H1 (cell line): Measurements from ENCODE around the gene NFIC. TPM values are rescaled to one million over a fixed set of nuclear protein-coding genes. Genes with fewer than 3 reads are reported as not detected.

ENCODE experiments used
- CTCF ChIA-PET: fragments of 300-600 bp; sonication (Branson Sonifier 250); formaldehyde crosslinking; loops from one replicate; lab custom pipeline; 2021; ENCODE audit not compliant: partially characterized antibody; lab: Charles Lee
- POLR2A ChIA-PET: fragments of 300-600 bp; sonication (Branson Sonifier 250); formaldehyde crosslinking; loops from one replicate; lab custom pipeline; 2021; ENCODE audit warnings: inconsistent platforms; ENCODE audit not compliant: partially characterized antibody; lab: Charles Lee
- DNase-seq, 2 experiments: peaks; one replicate each; pipeline versions ENCODE4 v3.0.0 to v3.0.0-alpha.2; 2010 to 2022; ENCODE audit warnings: low spot score in 2 of 2, low read depth in 1 of 2, mixed read lengths in 1 of 2
- FAIRE-seq: peaks from 2 replicates; lab custom pipeline; 2011; peaks lifted over from hg19 to GRCh38; lab: Jason Lieb, UNC
- H2AFZ ChIP-seq: 2 replicates; pipeline ENCODE4 v1.8.1; 2012; ENCODE audit warnings: low read length, inconsistent platforms
- H2AK5ac ChIP-seq: 2 replicates; pipeline ENCODE4 v1.6.1; 2013; ENCODE audit warnings: low read depth, low read length
- H2BK120ac ChIP-seq: replicated peaks from 2 replicates; pipeline ENCODE3; 2013; ENCODE audit warnings: low read depth, low read length, inconsistent platforms
- H2BK12ac ChIP-seq: 2 replicates; pipeline ENCODE4 v1.6.1; 2013; ENCODE audit warnings: low read depth, low read length
- H2BK15ac ChIP-seq: 2 replicates; pipeline ENCODE4 v1.6.1; 2013; ENCODE audit warnings: low read length
- H2BK20ac ChIP-seq: 2 replicates; pipeline ENCODE4 v1.6.1; 2013; ENCODE audit warnings: low read length
- H2BK5ac ChIP-seq: 2 replicates; pipeline ENCODE4 v1.6.1; 2013; ENCODE audit warnings: low read depth, low read length
- H3K14ac ChIP-seq: 2 replicates; pipeline ENCODE4 v1.6.1; 2013; ENCODE audit warnings: inconsistent platforms; ENCODE audit not compliant: insufficient read length
- H3K18ac ChIP-seq: 2 replicates; pipeline ENCODE4 v1.6.1; 2013; ENCODE audit warnings: low read length; ENCODE audit errors: extremely low read depth
- H3K23ac ChIP-seq: 2 replicates; pipeline ENCODE4 v1.6.1; 2013; ENCODE audit warnings: inconsistent platforms; ENCODE audit not compliant: insufficient read length
- H3K23me2 ChIP-seq: 2 replicates; pipeline ENCODE4 v1.6.1; 2013; ENCODE audit warnings: low read depth, low read length
- H3K27ac ChIP-seq: 2 replicates; pipeline ENCODE4 v1.6.1; 2011; ENCODE audit warnings: low read depth, low read length, inconsistent platforms
- H3K27me3 ChIP-seq, 4 experiments: replicated peaks in 1 of 4; 1 replicate in 1 of 4; 2 replicates in 3 of 4; pipeline versions ENCODE4 v1.6.1 to v1.8.1; 2011 to 2013; ENCODE audit warnings: low read length in 3 of 4, mild to moderate bottlenecking in 3 of 4, inconsistent platforms in 2 of 4, mixed read lengths in 2 of 4, moderate library complexity in 1 of 4; ENCODE audit not compliant: control insufficient read depth in 3 of 4, insufficient read depth in 3 of 4; ENCODE audit errors: extremely low read depth in 1 of 4
- H3K36me3 ChIP-seq, 4 experiments: 2 replicates each; pipeline versions ENCODE4 v1.6.1 to v1.8.1; 2011 to 2013; ENCODE audit warnings: mild to moderate bottlenecking in 4 of 4, low read length in 3 of 4, moderate library complexity in 2 of 4, control low read depth in 1 of 4, inconsistent platforms in 1 of 4; ENCODE audit not compliant: insufficient read depth in 4 of 4, control insufficient read depth in 2 of 4
- H3K4ac ChIP-seq: replicated peaks from 2 replicates; pipeline ENCODE3; 2013; ENCODE audit warnings: low read length, low read depth, mixed read lengths, inconsistent platforms; ENCODE audit not compliant: insufficient read length
- H3K4me1 ChIP-seq, 4 experiments: replicated peaks in 1 of 4; 1 replicate in 1 of 4; 2 replicates in 3 of 4; pipeline versions ENCODE4 v1.6.1 to v1.8.1; 2011 to 2013; ENCODE audit warnings: low read length in 3 of 4, inconsistent platforms in 2 of 4, mixed read lengths in 1 of 4; ENCODE audit not compliant: insufficient read depth in 4 of 4, control insufficient read depth in 3 of 4
- H3K4me2 ChIP-seq, 2 experiments: 2 replicates each; pipeline versions ENCODE4 v1.6.1 to v1.8.1; 2011 to 2013; ENCODE audit warnings: low read depth in 2 of 2, low read length in 2 of 2, control low read depth in 1 of 2, inconsistent platforms in 1 of 2, mild to moderate bottlenecking in 1 of 2; ENCODE audit not compliant: insufficient read depth in 1 of 2
- H3K4me3 ChIP-seq, 4 experiments: fragments of 200-600, 300-600 bp in 1 of 4; sonication (generic), shearing (Covaris generic), sonication (Bioruptor Twin) in 1 of 4; 2 replicates each; pipeline versions ENCODE4 v1.5.1 to v1.8.1; 2011 to 2016; ENCODE audit warnings: low read length in 4 of 4, low read depth in 3 of 4, control low read depth in 2 of 4, inconsistent platforms in 2 of 4, mild to moderate bottlenecking in 2 of 4, mixed read lengths in 1 of 4, moderate library complexity in 1 of 4; ENCODE audit not compliant: insufficient read depth in 2 of 4; ENCODE audit errors: extremely low read depth in 1 of 4
- H3K56ac ChIP-seq: replicated peaks from 2 replicates; pipeline ENCODE3; 2013; ENCODE audit warnings: low read depth, mild to moderate bottlenecking, mixed read lengths, low read length, inconsistent platforms; ENCODE audit not compliant: insufficient read length
- H3K79me1 ChIP-seq: 2 replicates; pipeline ENCODE4 v1.6.1; 2013; ENCODE audit warnings: low read depth, low read length, control low read depth
- H3K79me2 ChIP-seq, 2 experiments: 2 replicates each; pipeline versions ENCODE4 v1.6.1 to v1.8.1; 2012 to 2013; ENCODE audit warnings: low read length in 2 of 2, mild to moderate bottlenecking in 2 of 2, inconsistent platforms in 1 of 2; ENCODE audit not compliant: insufficient read depth in 2 of 2, control insufficient read depth in 1 of 2
- H3K9ac ChIP-seq, 4 experiments: replicated peaks in 1 of 4; 1 replicate in 1 of 4; 2 replicates in 3 of 4; pipeline versions ENCODE4 v1.6.1 to v1.8.1; 2011 to 2013; ENCODE audit warnings: low read depth in 3 of 4, low read length in 3 of 4, control low read depth in 2 of 4, mild to moderate bottlenecking in 2 of 4, moderate library complexity in 2 of 4, inconsistent platforms in 1 of 4; ENCODE audit errors: extremely low read depth in 1 of 4
- H3K9me3 ChIP-seq, 2 experiments: 2 replicates each; pipeline versions ENCODE4 v1.6.1 to v1.8.1; 2012 to 2013; ENCODE audit warnings: mild to moderate bottlenecking in 2 of 2, moderate library complexity in 2 of 2, control low read depth in 1 of 2, inconsistent platforms in 1 of 2, low read depth in 1 of 2, low read length in 1 of 2, mixed read lengths in 1 of 2; ENCODE audit not compliant: insufficient read depth in 2 of 2
- H4K20me1 ChIP-seq, 2 experiments: replicated peaks in 1 of 2; 2 replicates each; pipeline versions ENCODE3 to v1.8.1; 2011 to 2013; ENCODE audit warnings: inconsistent platforms in 2 of 2, low read length in 2 of 2, mild to moderate bottlenecking in 1 of 2; ENCODE audit not compliant: insufficient read depth in 2 of 2, control insufficient read depth in 1 of 2
- H4K5ac ChIP-seq: 2 replicates; pipeline ENCODE4 v1.6.1; 2013; ENCODE audit warnings: low read length, low read depth, mixed read lengths, inconsistent platforms; ENCODE audit not compliant: insufficient read length
- H4K8ac ChIP-seq: 2 replicates; pipeline ENCODE4 v1.8.0; 2013; ENCODE audit warnings: mild to moderate bottlenecking, moderate library complexity, low read length, inconsistent platforms; ENCODE audit not compliant: insufficient read depth; ENCODE audit errors: extremely low read depth
- H4K91ac ChIP-seq: replicated peaks from 2 replicates; pipeline ENCODE3; 2013; ENCODE audit warnings: low read length, mixed read lengths, inconsistent platforms; ENCODE audit not compliant: insufficient read length
- GABPA ChIP-seq: IDR thresholded peaks from 2 replicates; pipeline ENCODE4 v1.6.1; 2011; ENCODE audit warnings: mild to moderate bottlenecking, low read length, moderate library complexity, borderline replicate concordance; ENCODE audit not compliant: insufficient read depth
- SIN3A ChIP-seq, 2 experiments: IDR thresholded peaks in 1 of 2; conservative IDR thresholded peaks in 1 of 2; 2 replicates each; pipeline ENCODE4 v1.6.1; 2011 to 2012; ENCODE audit warnings: low read length in 2 of 2, improper control_type of control experiment in 1 of 2, low read depth in 1 of 2, mild to moderate bottlenecking in 1 of 2
- WGBS, 2 experiments: shearing (Covaris generic) in 1 of 2; methylation state at CpG; one replicate each; pipeline versions ENCODE4 v1.1.6 to v1.1.7; 2013 to 2015; ENCODE audit warnings: low lambda C conversion rate in 2 of 2, mixed read lengths in 2 of 2, inconsistent platforms in 1 of 2, low coverage in 1 of 2, missing lambda C conversion rate in 1 of 2; ENCODE audit not compliant: insufficient replicate concordance in 2 of 2, insufficient coverage in 1 of 2, insufficient read length in 1 of 2; ENCODE audit errors: extremely low coverage in 1 of 2, missing lambda C conversion rate in 1 of 2; 5-methylcytosine and 5-hydroxymethylcytosine counted together
- polyA plus RNA-seq, 7 experiments: library from polyadenylated mRNA; depleted of rRNA in 3 of 7; stranded (reverse) in 5 of 7; unstranded in 2 of 7; fragments of >200 nt in 5 of 7; fragments of 200-250 nt in 2 of 7; gene quantifications; 1 replicate in 5 of 7; 2 replicates in 1 of 7; 4 replicates in 1 of 7; pipeline versions ENCODE4 v1.2.1 to v1.2.3, GENCODE V29; 2011 to 2013; ENCODE audit warnings: missing spikeins in 2 of 7, mixed read lengths in 2 of 7
- total RNA-seq: library from RNA; stranded (reverse); fragmentation: NEBNext Ultra II Directional; extraction: Animal tissue kit (Norgen Biotek cat#: 25700); gene quantifications from 2 replicates; pipeline ENCODE4 v1.2.1, GENCODE V29; 2021

NFIC gene
- total and polyA plus RNA-seq, 2 of the 8 experiments (the other 6 are each of a cell fraction or from before 2014, with no cell fraction given): 0.56 to 3.2 TPM

GRCh38 chr19:3518659-3519058 is 152.3 kb downstream of the NFIC start:
- DNase-seq (no peak), FAIRE-seq (no peak)
- Histone ChIP-seq H3K27me3 (no peaks in the 10 kb centered on the region), H2AK5ac (peak overlapping the region; percentile 87; the same call in 1 of the 2 replicates), H3K4me2 (peak overlapping the region; percentile 5 to 60), H3K4me1 (peaks cover 0 to 29% (median 20%) of the 10 kb centered on the region in 4 experiments; a peak in 6 of 7 replicates), H2AFZ (no peak overlapping the region), H2BK15ac (0 out of 2 replicates have a peak overlapping the region, but pooled peaks have one; percentile 23), H4K8ac (no peak overlapping the region), H4K5ac (no peak overlapping the region), H3K23ac (no peak overlapping the region), H2BK12ac (peak overlapping the region; percentile 97; the same call in 1 of the 2 replicates), H3K36me3 (no peaks in the 10 kb centered on the region), H2BK20ac (peak overlapping the region; percentile 17), H3K79me1 (peaks cover 10% of the 10 kb centered on the region), H3K4ac (no peak overlapping the region), H2BK120ac (no peak overlapping the region), H3K56ac (no peak overlapping the region), H2BK5ac (peak overlapping the region; percentile 86; the same call in 1 of the 2 replicates), H3K4me3 (peak overlapping the region in 2 of 4 experiments; percentile 14 to 19; a peak in 3 of 8 replicates), H3K9ac (no peak overlapping the region; a peak in 1 of 7 replicates), H3K9me3 (no peaks in the 10 kb centered on the region), H4K91ac (peak overlapping the region; percentile 78), H4K20me1 (peaks cover 0 to 14% of the 10 kb centered on the region in 2 experiments), H3K18ac (peak overlapping the region; percentile 76), H3K79me2 (peaks cover 0 to 61% of the 10 kb centered on the region in 2 experiments; a peak in 3 of 4 replicates), H3K23me2 (no peaks in the 10 kb centered on the region), H3K27ac (peak overlapping the region; percentile 13; the same call in 1 of the 2 replicates), H3K14ac (no peak overlapping the region)
- CTCF ChIA-PET: interaction anchor here (1.0 to 5.4 kb wide), 5 partner anchors 9 to 138 kb away, joined by 3 to 28 read pairs (median 3); no protein-coding TSS in a partner anchor
- POLR2A ChIA-PET: interaction anchor here (1.1 to 1.5 kb wide), 3 partner anchors 17 to 20 kb away, joined by 3 to 5 read pairs (median 4); partner anchors contain the start of genes DOHH and TEKTIP1
- WGBS, 2 experiments: 85% methylated on average over 2 of the region's 2 CpGs; no CpG with 5 or more reads in 1 of the 2 experiments
- no peak for TF ChIP-seq SIN3A (conservative IDR thresholded peaks at IDR 0.05 in 1 of 2, IDR thresholded peaks at IDR 0.05 in 1 of 2; ENCODE audit: low read depth in 1 of 2, low read length in 2 of 2)
- no peak for TF ChIP-seq GABPA
